MM.1S (cell line): ENCODE data around the gene GAB1.

Experiments used
- EZH2 ChIP-seq: fragments of 300-600 bp; sonication (generic); optimal IDR thresholded peaks from 2 replicates; pipeline ENCODE3; 2017; ENCODE audit warnings: low read depth, mild to moderate bottlenecking, antibody characterized with exemption, low read length, mixed read lengths
- EZH2phosphoT487 ChIP-seq: fragments of 300-600 bp; sonication (generic); IDR thresholded peaks from 2 replicates; pipeline ENCODE4 v1.6.1; 2018; ENCODE audit warnings: antibody characterized with exemption, low read length
- TF ChIP-seq, protein P1 (sequence below): fragments of 300-600 bp; sonication (generic); IDR thresholded peaks from 2 replicates; pipeline ENCODE4 v1.5.1; 2016; ENCODE audit warnings: antibody characterized with exemption, low read length, mixed read lengths

DNA sequence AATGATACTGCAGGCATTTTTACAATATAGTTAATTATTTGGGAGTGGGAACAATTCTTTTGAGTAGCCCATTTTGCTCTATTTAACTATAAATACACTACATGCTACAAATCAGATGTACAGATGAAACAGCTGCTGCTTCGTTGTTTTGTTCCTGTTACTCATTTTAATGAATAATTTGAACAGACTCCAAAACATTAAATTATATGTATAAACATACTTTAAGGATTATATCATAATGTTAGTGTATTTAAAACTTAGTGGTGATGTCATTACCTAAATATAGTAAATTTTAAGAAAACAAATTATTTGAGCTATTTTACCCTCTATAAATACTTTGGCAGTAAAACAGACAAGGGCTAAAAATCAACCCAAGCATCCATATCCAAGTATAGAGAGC is 60.7 kb downstream of the GAB1 start:
- TF ChIP-seq, protein P1, sequence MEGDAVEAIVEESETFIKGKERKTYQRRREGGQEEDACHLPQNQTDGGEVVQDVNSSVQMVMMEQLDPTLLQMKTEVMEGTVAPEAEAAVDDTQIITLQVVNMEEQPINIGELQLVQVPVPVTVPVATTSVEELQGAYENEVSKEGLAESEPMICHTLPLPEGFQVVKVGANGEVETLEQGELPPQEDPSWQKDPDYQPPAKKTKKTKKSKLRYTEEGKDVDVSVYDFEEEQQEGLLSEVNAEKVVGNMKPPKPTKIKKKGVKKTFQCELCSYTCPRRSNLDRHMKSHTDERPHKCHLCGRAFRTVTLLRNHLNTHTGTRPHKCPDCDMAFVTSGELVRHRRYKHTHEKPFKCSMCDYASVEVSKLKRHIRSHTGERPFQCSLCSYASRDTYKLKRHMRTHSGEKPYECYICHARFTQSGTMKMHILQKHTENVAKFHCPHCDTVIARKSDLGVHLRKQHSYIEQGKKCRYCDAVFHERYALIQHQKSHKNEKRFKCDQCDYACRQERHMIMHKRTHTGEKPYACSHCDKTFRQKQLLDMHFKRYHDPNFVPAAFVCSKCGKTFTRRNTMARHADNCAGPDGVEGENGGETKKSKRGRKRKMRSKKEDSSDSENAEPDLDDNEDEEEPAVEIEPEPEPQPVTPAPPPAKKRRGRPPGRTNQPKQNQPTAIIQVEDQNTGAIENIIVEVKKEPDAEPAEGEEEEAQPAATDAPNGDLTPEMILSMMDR = no peak
- TF ChIP-seq EZH2 (no peak), EZH2phosphoT487 (no peak)
